ENCODE measurements around the gene EIF4G3.
"Not testable (repeated sequence)": the region's sequence is repeated elsewhere in the genome, so short reads cannot be mapped to it uniquely, and the experiment has no call there.

The EIF4G3 gene

GRCh38 chr1:20854529-20854928, 322.2 kb downstream of the EIF4G3 start:
- FAIRE-seq, result no peak

DNA sequence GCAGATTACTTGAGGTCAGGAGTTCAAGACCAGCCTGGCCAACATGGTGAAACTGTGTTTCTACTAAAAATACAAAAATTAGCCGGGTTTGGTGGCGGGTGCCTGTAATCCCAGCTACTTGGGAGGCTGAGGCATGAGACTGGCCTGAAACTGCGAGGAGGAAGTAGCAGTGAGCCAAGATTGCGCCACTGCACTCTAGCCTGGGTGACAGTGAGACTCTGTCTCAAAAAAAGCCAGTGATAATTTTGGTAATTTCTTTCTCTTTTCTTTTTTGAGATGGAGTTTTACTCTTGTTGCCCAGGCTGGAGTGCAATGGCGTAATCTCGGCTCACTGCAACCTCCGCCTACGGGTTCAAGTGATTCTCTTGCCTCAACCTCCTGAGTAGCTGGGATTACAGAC, 324.9 kb downstream of the EIF4G3 start:
- FAIRE-seq, result not testable (repeated sequence)

- FAIRE-seq, result no peak
These were observed 326.7 kb downstream of the EIF4G3 start for GRCh38 chr1:20850021-20850420.

GRCh38 chr1:20849100-20849499, 327.6 kb downstream of the EIF4G3 start:
- FAIRE-seq, result no peak

- FAIRE-seq, result no peak
These were observed 328.5 kb downstream of the EIF4G3 start for GRCh38 chr1:20848162-20848561.

GRCh38 chr1:20847611-20848080, 329.1 kb downstream of the EIF4G3 start:
- FAIRE-seq, result no peak

- FAIRE-seq, result no peak
These were observed 330.0 kb downstream of the EIF4G3 start for GRCh38 chr1:20846461-20847374.

- no peak for FAIRE-seq
These were observed 336.0 kb downstream of the EIF4G3 start for GRCh38 chr1:20840731-20841130.

DNA sequence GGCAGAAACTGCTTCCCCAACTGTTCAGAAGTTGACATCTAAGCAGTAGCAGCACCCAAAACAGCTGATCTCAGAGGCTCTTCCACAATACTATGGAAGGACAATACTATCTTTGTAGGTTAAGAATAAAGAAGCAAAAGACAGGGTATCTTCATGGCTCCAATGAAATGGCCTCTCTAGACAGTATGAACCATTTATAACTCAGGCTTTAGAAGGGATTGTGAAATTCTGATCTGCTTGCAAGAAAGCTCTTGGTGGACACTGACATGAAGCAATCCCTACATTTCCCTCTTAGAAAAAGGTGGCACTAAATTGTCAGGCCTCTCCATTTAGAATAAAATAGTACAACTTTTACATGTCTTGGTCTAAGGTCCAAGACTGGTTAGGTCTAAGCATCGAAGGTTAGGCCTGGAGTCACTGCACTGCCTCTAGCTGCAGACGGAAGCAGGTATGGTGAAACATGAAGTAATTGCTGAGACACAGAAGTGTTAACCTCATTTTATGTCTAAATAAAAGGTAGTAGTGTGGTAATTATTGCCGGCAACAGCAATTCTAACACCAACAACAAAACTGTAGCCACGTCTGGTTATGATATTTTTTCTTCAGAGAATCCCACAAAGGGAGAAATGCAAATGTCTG, 339.0 kb downstream of the EIF4G3 start:
- FAIRE-seq, result no peak

DNA sequence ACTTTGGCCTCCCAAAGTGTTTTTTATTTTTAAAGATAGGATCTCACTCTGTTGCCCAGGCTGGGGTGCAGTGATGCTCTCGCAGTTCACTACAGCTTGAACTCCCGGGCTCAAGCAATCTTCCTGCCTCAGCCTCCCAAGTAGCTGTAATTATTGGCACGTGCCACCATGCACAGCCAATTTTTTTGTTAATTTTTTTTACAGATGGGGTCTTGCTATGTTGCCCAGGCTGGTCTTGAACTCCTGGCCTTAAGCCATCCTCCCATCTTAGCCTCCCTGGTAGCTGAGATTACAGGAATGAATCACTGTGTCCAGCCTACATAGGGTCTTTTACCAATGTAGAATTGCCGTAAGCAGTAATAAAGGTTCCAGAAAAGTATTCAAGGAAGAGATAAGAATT, 340.5 kb downstream of the EIF4G3 start:
- FAIRE-seq, result no peak

- FAIRE-seq, result no peak
These were observed 341.9 kb downstream of the EIF4G3 start for GRCh38 chr1:20834780-20835179.

DNA sequence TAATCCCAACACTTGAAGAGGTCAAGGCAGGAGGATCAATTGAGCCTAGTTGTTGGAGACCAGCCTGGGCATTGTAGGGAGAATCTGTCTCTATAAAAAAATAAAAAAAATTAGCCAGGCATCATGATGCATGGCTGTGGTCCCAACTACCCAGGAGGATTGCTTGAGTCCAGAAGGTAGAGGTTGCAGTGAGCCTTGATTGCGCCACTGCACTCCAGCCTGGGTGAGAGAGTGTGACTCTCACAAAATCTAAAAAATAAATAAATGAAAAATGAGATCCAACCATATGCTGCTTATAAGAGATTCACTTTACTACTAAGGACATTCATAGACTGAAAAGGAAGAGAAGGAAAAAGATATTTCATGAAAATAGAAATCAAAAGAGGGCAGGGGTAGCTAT, 342.5 kb downstream of the EIF4G3 start:
- no peak for FAIRE-seq

- FAIRE-seq, result no peak
These were observed 346.3 kb downstream of the EIF4G3 start for GRCh38 chr1:20830378-20830777.

GRCh38 chr1:20829946-20830345, 346.8 kb downstream of the EIF4G3 start:
- no peak for FAIRE-seq

- no peak for FAIRE-seq
These were observed 347.2 kb downstream of the EIF4G3 start for GRCh38 chr1:20829531-20829930.

DNA sequence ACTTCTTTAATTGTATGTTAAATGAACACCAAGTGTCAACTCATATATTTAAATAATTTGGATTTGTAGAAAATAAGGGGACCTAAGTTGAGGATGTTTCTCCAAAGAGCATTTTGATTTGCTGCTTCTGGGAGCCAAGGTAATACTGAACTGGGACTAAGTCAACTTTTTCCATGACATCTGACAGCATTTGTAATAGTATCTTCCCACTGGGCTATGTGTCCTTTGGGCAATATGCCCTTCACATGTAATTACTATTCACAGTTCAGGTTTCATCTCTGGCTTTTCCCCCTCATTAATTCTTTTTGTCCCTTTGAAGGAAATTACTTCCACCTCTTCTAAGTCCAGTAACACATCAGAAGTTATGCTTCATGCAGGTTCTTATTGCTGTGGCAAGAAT, 352.9 kb downstream of the EIF4G3 start:
- no peak for FAIRE-seq

- FAIRE-seq, result no peak
These were observed 355.2 kb downstream of the EIF4G3 start for GRCh38 chr1:20821466-20821865.

DNA sequence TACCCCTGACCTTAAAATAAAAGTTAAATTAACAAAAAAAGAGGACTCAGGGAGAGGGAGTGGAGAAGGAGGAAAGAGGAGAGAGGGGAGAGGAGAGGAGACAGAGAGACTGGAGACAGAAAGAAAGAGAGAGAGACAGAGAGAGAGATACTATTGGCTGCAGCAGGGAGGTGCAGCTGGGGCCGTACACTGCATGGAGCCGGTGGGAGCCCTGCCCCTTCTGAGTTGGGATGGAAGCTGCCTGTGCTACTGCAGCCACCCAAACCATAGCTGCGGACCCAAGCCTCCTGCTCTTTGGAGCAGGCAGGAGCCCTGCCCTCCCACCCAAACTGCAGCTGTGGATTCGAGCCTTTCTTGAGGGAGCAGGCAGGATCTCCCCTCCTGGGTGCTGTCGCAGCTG, 356.9 kb downstream of the EIF4G3 start:
- no peak for FAIRE-seq

DNA sequence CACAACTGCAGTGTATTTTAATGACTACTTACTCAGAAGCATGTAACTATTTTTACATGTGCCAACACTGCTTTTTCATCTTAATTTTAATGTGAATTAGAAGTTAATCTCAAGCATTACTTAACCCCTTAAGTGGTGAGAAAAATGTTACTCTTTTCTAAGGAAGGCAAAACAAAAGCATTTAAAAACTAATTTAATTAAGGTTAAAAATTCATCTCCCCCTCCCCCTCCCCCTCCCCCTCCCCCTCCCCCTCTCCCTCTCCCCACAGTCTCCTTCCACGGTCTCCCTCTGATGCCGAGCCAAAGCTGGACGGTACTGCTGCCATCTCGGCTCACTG, 362.2 kb downstream of the EIF4G3 start:
- no peak for FAIRE-seq

- FAIRE-seq, result no peak
These were observed 364.8 kb downstream of the EIF4G3 start for GRCh38 chr1:20811916-20812315.

- no peak for FAIRE-seq
These were observed 383.5 kb downstream of the EIF4G3 start for GRCh38 chr1:20793236-20793635.

DNA sequence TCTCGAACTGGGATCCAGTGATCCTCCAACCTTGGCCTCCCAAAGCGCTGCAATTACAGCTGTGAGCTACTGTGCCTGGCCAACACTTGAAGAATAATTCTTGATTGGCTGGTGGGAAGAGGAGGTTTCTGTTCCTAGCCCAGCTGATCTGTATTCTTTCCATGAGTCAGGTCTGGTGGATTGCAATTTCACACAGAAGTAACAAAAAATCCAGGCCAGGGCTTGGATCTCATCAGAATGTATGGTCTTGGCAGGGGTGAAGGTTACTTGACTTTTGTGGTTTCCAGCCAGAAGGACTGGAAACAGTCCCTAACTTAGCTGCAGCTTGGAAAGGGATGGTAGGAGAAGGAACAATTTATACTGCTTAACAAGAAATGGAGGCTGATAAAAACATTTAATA, 384.5 kb downstream of the EIF4G3 start:
- FAIRE-seq, result no peak

DNA sequence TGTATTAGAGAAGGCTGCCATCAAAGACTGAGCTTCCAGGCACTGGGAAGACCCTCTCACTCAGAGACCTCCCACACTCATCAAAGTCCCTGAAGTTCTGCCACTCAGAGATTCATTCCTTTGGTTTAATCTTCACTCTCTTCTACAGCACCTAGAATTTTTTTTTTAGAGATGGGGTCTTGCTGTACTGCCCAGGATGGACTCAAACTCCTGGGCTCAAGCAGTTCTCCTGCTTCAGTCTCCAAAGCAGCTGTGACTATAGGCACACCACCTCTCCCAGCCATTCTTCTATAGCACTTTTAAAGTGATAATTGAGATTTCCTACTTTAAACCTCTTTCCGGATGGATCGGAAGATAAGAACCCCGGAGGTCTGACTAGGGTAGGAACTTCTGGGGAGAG, 385.9 kb downstream of the EIF4G3 start:
- FAIRE-seq, result no peak

DNA sequence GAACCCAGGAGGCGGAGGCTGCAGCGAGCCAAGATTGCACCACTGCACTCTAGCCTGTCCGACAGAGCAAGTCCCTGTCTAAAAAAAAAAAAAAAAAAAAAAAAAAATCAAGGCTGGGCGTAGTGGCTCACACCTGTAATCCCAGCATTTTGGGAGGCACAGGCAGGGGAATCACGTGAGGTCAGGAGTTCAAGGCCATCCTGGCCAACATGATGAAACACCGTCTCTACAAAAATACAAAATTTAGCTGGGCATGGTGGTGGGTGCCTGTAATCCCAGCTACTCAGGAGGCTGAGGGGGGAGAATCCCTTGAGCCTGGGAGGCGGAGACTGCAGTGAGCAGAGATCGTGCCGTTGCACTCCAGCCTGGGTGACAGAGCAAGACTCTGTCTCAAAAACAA, 387.1 kb downstream of the EIF4G3 start:
- FAIRE-seq, result not testable (repeated sequence)
